ENCODE results near the gene FXR2. TPM values are rescaled to one million over a fixed set of nuclear protein-coding genes. Genes with fewer than 3 reads are reported as not detected.

FXR2 gene
- total RNA-seq, 1 donor from 2014 or later: 44.2 TPM

DNA sequence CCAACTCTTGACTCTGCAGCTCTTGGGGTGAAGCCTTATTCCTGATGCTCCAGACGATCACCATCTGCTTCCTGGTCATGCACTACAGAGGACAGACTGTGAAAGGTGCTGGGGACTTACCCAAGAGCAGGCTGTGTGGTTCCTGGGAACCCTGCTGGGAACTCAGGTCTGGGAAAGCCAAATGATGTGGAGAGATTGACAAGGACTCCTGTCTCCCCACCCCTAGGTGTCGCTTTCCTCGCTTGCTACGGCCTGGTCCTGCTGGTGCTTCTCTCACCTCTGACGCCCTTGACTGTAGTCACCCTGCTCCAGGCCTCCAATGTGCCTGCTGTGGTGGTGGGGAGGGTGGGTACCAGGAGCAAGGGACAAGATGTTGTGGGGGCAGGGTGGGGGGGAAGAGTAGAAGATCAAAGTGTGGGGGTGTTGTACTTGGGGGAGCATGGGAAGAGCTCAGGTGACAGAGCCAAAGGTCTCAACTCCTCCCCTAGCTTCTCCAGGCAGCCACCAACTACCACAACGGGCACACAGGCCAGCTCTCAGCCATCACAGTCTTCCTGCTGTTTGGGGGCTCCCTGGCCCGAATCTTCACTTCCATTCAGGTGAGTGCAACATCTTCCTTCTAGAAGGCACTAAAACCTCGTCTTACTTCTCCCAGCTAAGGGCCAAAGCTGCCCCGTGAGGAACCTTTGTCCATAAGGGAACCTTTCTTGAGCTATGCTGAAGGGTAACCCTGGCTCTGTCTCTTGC lies 27.9 kb downstream of the FXR2 start:
- Mint-ChIP-seq H3K27me3 (no peaks in the 10 kb centered on the region), H3K9me3 (no peaks in the 10 kb centered on the region), H3K36me3 (peaks cover 12% of the 10 kb centered on the region), H3K4me1 (ENCODE audit: unreplicated experiment) (peaks cover 36% of the 10 kb centered on the region), H3K27ac (peak overlapping the region; percentile 82), H3K4me3 (peak overlapping the region; percentile 20)
- DNase-seq (ENCODE audit: extremely low spot score, unreplicated experiment): no peak
- TF ChIP-seq, protein P1, sequence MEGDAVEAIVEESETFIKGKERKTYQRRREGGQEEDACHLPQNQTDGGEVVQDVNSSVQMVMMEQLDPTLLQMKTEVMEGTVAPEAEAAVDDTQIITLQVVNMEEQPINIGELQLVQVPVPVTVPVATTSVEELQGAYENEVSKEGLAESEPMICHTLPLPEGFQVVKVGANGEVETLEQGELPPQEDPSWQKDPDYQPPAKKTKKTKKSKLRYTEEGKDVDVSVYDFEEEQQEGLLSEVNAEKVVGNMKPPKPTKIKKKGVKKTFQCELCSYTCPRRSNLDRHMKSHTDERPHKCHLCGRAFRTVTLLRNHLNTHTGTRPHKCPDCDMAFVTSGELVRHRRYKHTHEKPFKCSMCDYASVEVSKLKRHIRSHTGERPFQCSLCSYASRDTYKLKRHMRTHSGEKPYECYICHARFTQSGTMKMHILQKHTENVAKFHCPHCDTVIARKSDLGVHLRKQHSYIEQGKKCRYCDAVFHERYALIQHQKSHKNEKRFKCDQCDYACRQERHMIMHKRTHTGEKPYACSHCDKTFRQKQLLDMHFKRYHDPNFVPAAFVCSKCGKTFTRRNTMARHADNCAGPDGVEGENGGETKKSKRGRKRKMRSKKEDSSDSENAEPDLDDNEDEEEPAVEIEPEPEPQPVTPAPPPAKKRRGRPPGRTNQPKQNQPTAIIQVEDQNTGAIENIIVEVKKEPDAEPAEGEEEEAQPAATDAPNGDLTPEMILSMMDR (conservative IDR thresholded peaks at IDR 0.05): no peak

DNA sequence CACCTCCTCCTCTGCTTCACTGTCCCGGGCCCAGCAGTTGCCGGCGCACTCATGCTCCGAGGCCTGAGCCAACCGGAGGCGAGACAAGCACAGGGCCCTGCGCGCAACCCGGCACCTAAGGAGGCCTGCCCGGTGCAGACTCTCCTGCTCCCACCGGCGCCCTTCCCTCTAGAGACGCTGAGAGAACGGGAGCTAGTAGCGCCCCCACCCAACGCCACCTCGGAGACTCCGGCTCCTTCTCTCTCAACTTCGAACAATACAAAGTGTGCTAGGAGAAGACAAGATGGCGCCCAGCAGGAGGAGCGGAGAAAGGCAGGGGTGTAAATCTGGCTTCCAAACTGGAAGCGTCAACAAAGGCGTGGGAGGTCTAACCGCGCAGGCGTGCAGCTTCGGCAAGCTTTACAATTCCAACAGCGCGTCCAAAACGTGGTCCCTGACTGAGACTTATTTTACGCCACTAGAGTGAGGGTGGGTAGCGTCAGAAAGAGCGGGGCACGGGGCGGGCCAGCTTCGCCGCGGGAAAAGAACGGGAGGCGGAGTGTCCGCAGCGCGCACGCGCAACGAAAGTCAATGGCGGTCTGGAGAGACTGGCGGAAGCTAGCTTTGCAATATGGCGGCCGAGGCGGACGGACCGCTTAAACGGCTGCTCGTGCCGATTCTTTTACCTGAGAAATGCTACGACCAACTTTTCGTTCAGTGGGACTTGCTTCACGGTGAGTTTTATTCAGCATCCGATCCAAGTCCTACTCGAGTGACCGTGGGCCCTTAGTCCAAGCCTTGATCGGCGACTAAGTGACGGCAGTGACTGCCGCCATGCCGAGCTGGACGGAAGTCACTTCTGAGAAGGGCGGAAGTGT lies 31.2 kb downstream of the FXR2 start, which contains the start of gene MPDU1:
TSS of gene MPDU1 (plus strand) at position 600 of the 857 bp plus-strand sequence. CDS start at position 611, 11 bp downstream.
- H3K9me3 Mint-ChIP-seq: no peaks in the 10 kb centered on the region
- peak; percentile 98 for DNase-seq (ENCODE audit: extremely low spot score, unreplicated experiment)
- TF ChIP-seq, protein P1 (conservative IDR thresholded peaks at IDR 0.05): peak; percentile 10
- no peaks in the 10 kb centered on the region for H3K27me3 Mint-ChIP-seq
- peaks cover 19% of the 10 kb centered on the region for H3K36me3 Mint-ChIP-seq
- peak within 1 kb of the TSS; percentile 100 for H3K27ac Mint-ChIP-seq
- peak within 1 kb of the TSS; percentile 99 for H3K4me3 Mint-ChIP-seq
- H3K4me1 Mint-ChIP-seq (ENCODE audit: unreplicated experiment): peaks cover 52% of the 10 kb centered on the region

GRCh38 chr17:7582396-7583252 lies 32.1 kb downstream of the FXR2 start:
- H3K4me1 Mint-ChIP-seq (ENCODE audit: unreplicated experiment): peaks cover 59% of the 10 kb centered on the region
- TF ChIP-seq, protein P1 (conservative IDR thresholded peaks at IDR 0.05): no peak
- H3K9me3 Mint-ChIP-seq: no peaks in the 10 kb centered on the region
- no peak for DNase-seq (ENCODE audit: extremely low spot score, unreplicated experiment)
- peak overlapping the region; percentile 69 for H3K4me3 Mint-ChIP-seq
- no peaks in the 10 kb centered on the region for H3K27me3 Mint-ChIP-seq
- H3K36me3 Mint-ChIP-seq: peaks cover 25% of the 10 kb centered on the region
- H3K27ac Mint-ChIP-seq: peak overlapping the region; percentile 100

DNA sequence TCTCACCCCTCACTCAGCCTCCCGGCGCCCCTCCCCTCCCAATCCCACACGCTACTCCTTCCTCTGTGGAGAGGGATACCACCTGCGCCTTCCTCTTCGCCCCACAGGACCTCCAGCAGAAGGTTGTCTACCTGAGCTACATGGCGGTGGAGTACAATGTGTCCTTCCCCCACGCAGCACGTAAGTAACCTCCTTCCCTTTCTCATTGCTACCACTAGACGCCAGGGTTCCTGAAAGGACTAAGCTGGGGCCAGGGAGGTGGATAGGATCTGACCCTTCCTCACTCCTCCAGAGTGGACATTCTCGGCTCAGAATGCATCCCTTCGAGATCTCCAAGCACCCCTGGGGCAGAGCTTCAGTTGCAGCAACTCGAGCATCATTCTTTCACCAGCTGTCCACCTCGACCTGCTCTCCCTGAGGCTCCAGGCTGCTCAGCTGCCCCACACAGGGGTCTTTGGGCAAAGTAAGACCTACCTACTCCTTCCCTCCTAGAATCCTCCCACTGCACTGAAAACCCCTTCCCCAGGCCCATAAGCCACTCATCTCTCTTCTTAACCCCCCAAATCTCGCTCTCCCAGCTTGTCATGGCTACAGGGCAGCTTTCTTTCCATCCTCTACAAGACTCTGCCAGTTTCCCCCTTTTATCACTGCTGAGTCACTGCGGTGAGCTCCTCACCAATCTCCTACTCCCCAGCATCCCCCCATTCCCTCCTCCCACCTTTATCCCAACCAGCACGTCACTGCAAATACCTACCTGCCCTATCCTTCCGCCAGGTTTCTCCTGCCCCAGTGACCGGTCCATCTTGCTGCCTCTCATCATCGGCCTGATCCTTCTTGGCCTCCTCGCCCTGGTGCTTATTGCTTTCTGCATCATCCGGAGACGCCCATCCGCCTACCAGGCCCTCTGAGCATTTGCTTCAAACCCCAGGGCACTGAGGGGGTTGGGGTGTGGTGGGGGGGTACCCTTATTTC lies 33.8 kb downstream of the FXR2 start:
- Mint-ChIP-seq H3K4me3 (peak overlapping the region; percentile 57), H3K27ac (peak overlapping the region; percentile 100), H3K4me1 (ENCODE audit: unreplicated experiment) (peaks cover 64% of the 10 kb centered on the region), H3K9me3 (no peaks in the 10 kb centered on the region), H3K27me3 (no peaks in the 10 kb centered on the region), H3K36me3 (peaks cover 34% of the 10 kb centered on the region)
- no peak for DNase-seq (ENCODE audit: extremely low spot score, unreplicated experiment)
- TF ChIP-seq, protein P1 (conservative IDR thresholded peaks at IDR 0.05): no peak

Measured in type B pancreatic cell (in vitro differentiated cells).